ENCODE data around the gene HOPX.

- TF ChIP-seq CTCF (IDR thresholded peaks at IDR 0.05; ENCODE audit: low read depth, low read length, poor library complexity, severe bottlenecking) (no peak), EZH2phosphoT487 (IDR thresholded peaks at IDR 0.05; ENCODE audit: borderline replicate concordance, low read length) (no peak)
Measured at GRCh38 chr4:56633486-56633885, 47.6 kb downstream of the HOPX start.
